Activated T-cell treated with anti-CD3 and anti-CD28 coated beads, Interleukin-2, amount 50 U/mL, for 48 hours (primary cell): ENCODE results near the gene TDRD12.
"Not testable (repeated sequence)": the region's sequence is repeated elsewhere in the genome, so short reads cannot be mapped to it uniquely, and the experiment has no call there.

Experiments used
- DNase-seq, 2 experiments: peaks; one replicate each; pipeline ENCODE4 v3.0.0-alpha.2; 2020

The TDRD12 gene

GRCh38 chr19:32842061-32842460 is 122.5 kb downstream of the TDRD12 start:
- no peak for DNase-seq

- no peak for DNase-seq
These were observed 124.2 kb downstream of the TDRD12 start for GRCh38 chr19:32843716-32844245.

- DNase-seq: not testable (repeated sequence)
These were observed 128.5 kb downstream of the TDRD12 start for GRCh38 chr19:32848035-32848434.

GRCh38 chr19:32852216-32852615 is 132.6 kb downstream of the TDRD12 start:
- DNase-seq: no peak

- not testable (repeated sequence) for DNase-seq
These were observed 137.3 kb downstream of the TDRD12 start for GRCh38 chr19:32856818-32857217.

- no peak for DNase-seq
These were observed 138.0 kb downstream of the TDRD12 start for GRCh38 chr19:32857584-32857983.

GRCh38 chr19:32858155-32858554 is 138.6 kb downstream of the TDRD12 start:
- no peak for DNase-seq

GRCh38 chr19:32858559-32858958 is 139.0 kb downstream of the TDRD12 start:
- no peak for DNase-seq

GRCh38 chr19:32859591-32859990 is 140.0 kb downstream of the TDRD12 start:
- no peak for DNase-seq

GRCh38 chr19:32861596-32861995 is 142.0 kb downstream of the TDRD12 start:
- no peak for DNase-seq

- DNase-seq: no peak
These were observed 142.6 kb downstream of the TDRD12 start for GRCh38 chr19:32862173-32862572.

GRCh38 chr19:32862741-32863140 is 143.2 kb downstream of the TDRD12 start:
- DNase-seq: no peak

GRCh38 chr19:32863301-32863700 is 143.7 kb downstream of the TDRD12 start:
- DNase-seq: no peak

- DNase-seq: no peak
These were observed 144.3 kb downstream of the TDRD12 start for GRCh38 chr19:32863841-32864240.

GRCh38 chr19:32864318-32865007 is 144.9 kb downstream of the TDRD12 start:
- DNase-seq: no peak

GRCh38 chr19:32865326-32865725 is 145.8 kb downstream of the TDRD12 start:
- DNase-seq: no peak

- DNase-seq: no peak
These were observed 146.5 kb downstream of the TDRD12 start for GRCh38 chr19:32866061-32866460.

GRCh38 chr19:32866564-32867265 is 147.1 kb downstream of the TDRD12 start:
- no peak for DNase-seq

- not testable (repeated sequence) for DNase-seq
These were observed 147.9 kb downstream of the TDRD12 start for GRCh38 chr19:32867436-32867835.

- DNase-seq: no peak
These were observed 148.8 kb downstream of the TDRD12 start for GRCh38 chr19:32868206-32868950.

- no peak for DNase-seq
These were observed 149.9 kb downstream of the TDRD12 start, which contains the start of gene SLC7A9 for GRCh38 chr19:32869369-32869965. Gene SLC7A9 (minus strand): TSS chr19:32869767. CDS start chr19:32868534, 1,233 bp downstream.

GRCh38 chr19:32869966-32870573 is 150.5 kb downstream of the TDRD12 start:
- DNase-seq: no peak
